Heart left ventricle (tissue), 13 donors: ENCODE results near the gene ZNF101.

ENCODE experiments used
- CTCF ChIP-seq, 12 donors: fragments of 200-600 bp; sonication (generic) in 4 of 12; IDR thresholded peaks; one replicate each; pipeline versions ENCODE4 v1.5.0 to v1.8.0; 2018 to 2022; ENCODE audit warnings: antibody characterized with exemption in 12 of 12, mild to moderate bottlenecking in 5 of 12
- POLR2A ChIP-seq, 2 donors: fragments of 450-650 bp; IDR thresholded peaks; one replicate each; pipeline ENCODE4 v1.6.1; 2017; ENCODE audit warnings: antibody characterized with exemption in 2 of 2, mild to moderate bottlenecking in 2 of 2, moderate library complexity in 2 of 2
- donor health status: ischemic (EF 13 %, LVEDD 7.1; RV severe dilation, severe dysfunction).
- donor health status: DM: no; HTN: yes; CAD: no.
- donor health status: DM: no; HTN: no; CAD: no.
- donor health status: ischemic (EF 25% LVEDD 6.9; RV normal size, moderate dysfunction).
- donor health status: ischemic (EF 25% LVEDD 5.7; RV mildly dilated, moderate dysfunction).
- donor health status: ischemic (EF 35%, LVEDD 5.7; RV mildly dilated, moderate dysfunction).
- donor health status: nonischemic (EF 11% LVEDD 7.7; RV severe dilation, severe dysfunction).
- donor health status: DM: yes; HTN: yes; CAD: no.
- donor health status: PGD.
- donor health status: ischemic (EF 29% LVEDD 5.4; RV normal size, mild dysfunction).
- donor health status: nonischemic (EF 23%, LVEDD 6.1; RV moderate dilation, normal function).

GRCh38 chr19:19637523-19638251 is 31.0 kb upstream of the ZNF101 start:
- TF ChIP-seq CTCF (IDR thresholded peaks at IDR 0.05) (no peak), POLR2A (IDR thresholded peaks at IDR 0.05) (no peak)
